ENCODE data around the gene DISP2.

DNA sequence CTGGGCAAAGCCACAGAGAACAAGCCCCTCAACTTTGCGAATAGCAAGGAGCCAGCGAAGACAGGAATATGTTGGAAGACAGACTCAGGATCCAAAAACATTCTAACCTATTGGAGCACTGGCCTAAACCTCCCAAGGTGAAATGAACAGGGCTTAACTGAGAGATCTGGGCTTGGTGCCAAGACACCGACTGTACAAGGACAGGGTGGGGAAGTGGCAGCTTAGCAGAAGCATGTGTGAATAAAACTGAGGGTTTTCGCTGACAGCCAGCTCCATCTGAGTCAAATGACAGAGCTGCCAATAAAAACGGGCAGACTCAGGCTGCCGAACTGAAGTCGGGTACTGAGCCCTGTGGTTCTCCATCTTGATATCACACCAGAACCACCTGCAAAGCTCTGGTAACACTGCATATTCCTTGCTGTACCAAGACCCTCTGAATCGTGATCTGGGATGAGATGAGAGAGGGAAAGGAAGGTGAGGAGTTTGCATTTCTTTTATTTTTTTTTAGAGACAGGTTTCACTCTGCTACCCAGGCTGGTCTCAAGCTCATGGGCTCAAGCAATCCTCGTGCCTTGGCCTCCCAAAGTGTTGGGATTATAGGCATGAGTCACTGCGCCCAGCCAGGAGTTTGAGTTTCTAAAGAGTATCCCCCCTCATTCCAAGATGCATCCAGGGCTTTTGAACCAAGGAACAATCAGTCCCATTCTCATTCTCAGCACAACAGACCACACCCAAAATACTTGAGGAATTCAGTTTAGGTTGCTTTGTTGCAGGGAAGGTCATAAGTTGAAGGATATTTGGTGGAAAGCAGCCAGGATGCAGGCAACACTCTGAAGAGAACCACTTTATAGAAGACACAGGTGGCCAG lies 44.3 kb upstream of the DISP2 start:
- no peak for TF ChIP-seq MYNN (tag by site-specific recombination; IDR thresholded peaks at IDR 0.05; ENCODE audit: borderline replicate concordance)
- TF ChIP-seq, protein P1, sequence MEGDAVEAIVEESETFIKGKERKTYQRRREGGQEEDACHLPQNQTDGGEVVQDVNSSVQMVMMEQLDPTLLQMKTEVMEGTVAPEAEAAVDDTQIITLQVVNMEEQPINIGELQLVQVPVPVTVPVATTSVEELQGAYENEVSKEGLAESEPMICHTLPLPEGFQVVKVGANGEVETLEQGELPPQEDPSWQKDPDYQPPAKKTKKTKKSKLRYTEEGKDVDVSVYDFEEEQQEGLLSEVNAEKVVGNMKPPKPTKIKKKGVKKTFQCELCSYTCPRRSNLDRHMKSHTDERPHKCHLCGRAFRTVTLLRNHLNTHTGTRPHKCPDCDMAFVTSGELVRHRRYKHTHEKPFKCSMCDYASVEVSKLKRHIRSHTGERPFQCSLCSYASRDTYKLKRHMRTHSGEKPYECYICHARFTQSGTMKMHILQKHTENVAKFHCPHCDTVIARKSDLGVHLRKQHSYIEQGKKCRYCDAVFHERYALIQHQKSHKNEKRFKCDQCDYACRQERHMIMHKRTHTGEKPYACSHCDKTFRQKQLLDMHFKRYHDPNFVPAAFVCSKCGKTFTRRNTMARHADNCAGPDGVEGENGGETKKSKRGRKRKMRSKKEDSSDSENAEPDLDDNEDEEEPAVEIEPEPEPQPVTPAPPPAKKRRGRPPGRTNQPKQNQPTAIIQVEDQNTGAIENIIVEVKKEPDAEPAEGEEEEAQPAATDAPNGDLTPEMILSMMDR (tag by site-specific recombination; IDR thresholded peaks at IDR 0.05): no peak
- TF ChIP-seq, protein P2, sequence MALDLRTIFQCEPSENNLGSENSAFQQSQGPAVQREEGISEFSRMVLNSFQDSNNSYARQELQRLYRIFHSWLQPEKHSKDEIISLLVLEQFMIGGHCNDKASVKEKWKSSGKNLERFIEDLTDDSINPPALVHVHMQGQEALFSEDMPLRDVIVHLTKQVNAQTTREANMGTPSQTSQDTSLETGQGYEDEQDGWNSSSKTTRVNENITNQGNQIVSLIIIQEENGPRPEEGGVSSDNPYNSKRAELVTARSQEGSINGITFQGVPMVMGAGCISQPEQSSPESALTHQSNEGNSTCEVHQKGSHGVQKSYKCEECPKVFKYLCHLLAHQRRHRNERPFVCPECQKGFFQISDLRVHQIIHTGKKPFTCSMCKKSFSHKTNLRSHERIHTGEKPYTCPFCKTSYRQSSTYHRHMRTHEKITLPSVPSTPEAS (tag by site-specific recombination; IDR thresholded peaks at IDR 0.05): no peak
- no peak for TF ChIP-seq ZNF350 (tag by site-specific recombination; IDR thresholded peaks at IDR 0.05)
- no peak for TF ChIP-seq ATF2 (tag by site-specific recombination; IDR thresholded peaks at IDR 0.05; ENCODE audit: low read depth)
- TF ChIP-seq, protein P3, sequence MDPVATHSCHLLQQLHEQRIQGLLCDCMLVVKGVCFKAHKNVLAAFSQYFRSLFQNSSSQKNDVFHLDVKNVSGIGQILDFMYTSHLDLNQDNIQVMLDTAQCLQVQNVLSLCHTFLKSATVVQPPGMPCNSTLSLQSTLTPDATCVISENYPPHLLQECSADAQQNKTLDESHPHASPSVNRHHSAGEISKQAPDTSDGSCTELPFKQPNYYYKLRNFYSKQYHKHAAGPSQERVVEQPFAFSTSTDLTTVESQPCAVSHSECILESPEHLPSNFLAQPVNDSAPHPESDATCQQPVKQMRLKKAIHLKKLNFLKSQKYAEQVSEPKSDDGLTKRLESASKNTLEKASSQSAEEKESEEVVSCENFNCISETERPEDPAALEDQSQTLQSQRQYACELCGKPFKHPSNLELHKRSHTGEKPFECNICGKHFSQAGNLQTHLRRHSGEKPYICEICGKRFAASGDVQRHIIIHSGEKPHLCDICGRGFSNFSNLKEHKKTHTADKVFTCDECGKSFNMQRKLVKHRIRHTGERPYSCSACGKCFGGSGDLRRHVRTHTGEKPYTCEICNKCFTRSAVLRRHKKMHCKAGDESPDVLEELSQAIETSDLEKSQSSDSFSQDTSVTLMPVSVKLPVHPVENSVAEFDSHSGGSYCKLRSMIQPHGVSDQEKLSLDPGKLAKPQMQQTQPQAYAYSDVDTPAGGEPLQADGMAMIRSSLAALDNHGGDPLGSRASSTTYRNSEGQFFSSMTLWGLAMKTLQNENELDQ (tag by site-specific recombination; IDR thresholded peaks at IDR 0.05; ENCODE audit: low read depth): no peak

All from HEK293 (cell line).